Tibial artery (tissue), 4 donors: Measurements from ENCODE around the gene TAF7.

Source experiments
- DNase-seq, 2 donors: peaks; one replicate each; pipeline ENCODE4 v3.0.0-alpha.2; 2019
- H3K27ac ChIP-seq, 2 donors: fragments of 200-600 bp; sonication (generic) in 1 of 2; 1 replicate in 1 of 2; 2 replicates in 1 of 2; pipeline ENCODE4 v1.5.1; 2018 to 2019; ENCODE audit warnings: mild to moderate bottlenecking in 1 of 2
- H3K27me3 ChIP-seq, 2 donors: fragments of 200-600 bp; sonication (generic) in 1 of 2; one replicate each; pipeline versions ENCODE4 v1.5.1 to v1.6.0; 2016 to 2019
- H3K36me3 ChIP-seq, 3 donors: fragments of 200-600 bp; sonication (generic) in 2 of 3; one replicate each; pipeline ENCODE4 v1.5.1; 2016 to 2019; ENCODE audit warnings: mild to moderate bottlenecking in 2 of 3
- H3K4me1 ChIP-seq, 4 donors: fragments of 200-600 bp; sonication (generic) in 2 of 4; 1 replicate in 3 of 4; 2 replicates in 1 of 4; pipeline ENCODE4 v1.5.1; 2016 to 2019
- H3K4me3 ChIP-seq, 2 donors: fragments of 200-600 bp; sonication (generic) in 1 of 2; 1 replicate in 1 of 2; 2 replicates in 1 of 2; pipeline ENCODE4 v1.5.1; 2018 to 2019; ENCODE audit warnings: mild to moderate bottlenecking in 2 of 2
- H3K9me3 ChIP-seq, 3 donors: fragments of 200-600 bp; sonication (generic) in 1 of 3; one replicate each; pipeline ENCODE4 v1.5.1; 2016 to 2019
- CTCF ChIP-seq, 2 experiments: fragments of 200-600 bp in 1 of 2; fragments of 450-650 bp in 1 of 2; IDR thresholded peaks; one replicate each; pipeline ENCODE4 v1.5.1; 2017 to 2019; ENCODE audit warnings: antibody characterized with exemption in 2 of 2, mild to moderate bottlenecking in 1 of 2, moderate library complexity in 1 of 2
- intact Hi-C: fragments of 100-400 bp; cut with DNase I; formaldehyde crosslinking; loops from one replicate; pipeline ENCODE4 v1.15.0; 2023; ENCODE audit warnings: low total_unique reads

The TAF7 gene

GRCh38 chr5:141313711-141314110 is 6.9 kb downstream of the TAF7 start:
- Histone ChIP-seq H3K4me3 (no peak overlapping the region), H3K9me3 (peaks cover 22 to 100% (median 73%) of the 10 kb centered on the region in 3 donors), H3K27me3 (no peaks in the 10 kb centered on the region), H3K36me3 (peaks cover 45 to 79% (median 74%) of the 10 kb centered on the region in 3 donors), H3K4me1 (no peaks in the 10 kb centered on the region), H3K27ac (no peak overlapping the region)
- intact Hi-C loops, result no loop called here
- DNase-seq, result no peak
- TF ChIP-seq CTCF (IDR thresholded peaks at IDR 0.05), result no peak

DNA sequence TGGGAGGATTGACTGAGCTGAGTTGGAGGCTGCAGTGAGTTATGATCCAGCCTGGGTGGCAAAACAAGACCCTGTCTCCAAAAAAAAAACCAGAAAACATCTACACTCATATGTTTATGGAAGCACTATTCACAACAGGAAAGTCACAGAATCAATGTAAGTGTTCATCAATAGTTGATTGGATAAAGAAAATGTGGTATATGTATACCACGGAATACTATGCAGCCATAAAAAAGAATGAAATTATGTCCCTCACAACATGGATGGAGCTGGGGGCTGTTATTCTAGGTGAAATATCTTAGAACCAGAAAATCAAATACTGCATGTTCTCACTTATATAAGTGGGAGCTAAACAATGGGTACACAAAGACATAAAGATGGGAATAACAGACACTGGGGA is 14.0 kb downstream of the TAF7 start:
- H3K4me3 ChIP-seq, result no peak overlapping the region
- peaks cover 6 to 50% (median 29%) of the 10 kb centered on the region in 3 donors for H3K36me3 ChIP-seq
- peaks cover 10 to 100% (median 89%) of the 10 kb centered on the region in 3 donors for H3K9me3 ChIP-seq

GRCh38 chr5:141303756-141304155 is 16.8 kb downstream of the TAF7 start, which contains the start of gene SLC25A2:
Gene SLC25A2 (minus strand): TSS chr5:141304049. CDS start chr5:141303865, 184 bp downstream.
- H3K27ac ChIP-seq, result no peak within 1 kb of the TSS
- intact Hi-C loops, result no loop called here

More for the DNA sequence above, 14.0 kb downstream of the TAF7 start:
- intact Hi-C loops, result no loop called here
- DNase-seq, result no peak
- Histone ChIP-seq H3K4me1 (no peaks in the 10 kb centered on the region), H3K27me3 (no peaks in the 10 kb centered on the region), H3K27ac (no peak overlapping the region)
- TF ChIP-seq CTCF (IDR thresholded peaks at IDR 0.05), result no peak

DNA sequence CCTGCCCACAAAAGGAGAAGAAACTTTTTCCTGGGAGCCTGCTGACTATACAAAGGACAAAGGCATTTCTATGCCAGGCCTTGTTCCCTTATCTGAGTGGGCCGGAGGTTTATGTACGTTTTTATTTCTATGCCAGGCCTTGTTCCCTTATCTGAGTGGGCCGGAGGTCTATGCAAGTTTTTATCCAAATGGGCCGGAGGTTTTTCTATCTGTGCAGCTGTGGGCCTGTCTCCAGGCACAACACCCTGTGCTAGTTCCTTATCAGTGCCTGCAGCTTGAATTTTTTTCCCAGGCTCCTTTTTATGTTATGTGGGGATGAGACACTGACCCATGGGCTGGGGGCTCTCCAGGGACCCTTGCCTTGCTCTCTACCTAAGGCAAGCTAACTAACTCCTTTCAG is 22.2 kb downstream of the TAF7 start:
- no peak for DNase-seq
- no peak for TF ChIP-seq CTCF (IDR thresholded peaks at IDR 0.05)
- intact Hi-C loops, result no loop called here
- Histone ChIP-seq H3K4me1 (no peaks in the 10 kb centered on the region), H3K27ac (no peak overlapping the region), H3K27me3 (no peaks in the 10 kb centered on the region), H3K4me3 (no peak overlapping the region), H3K36me3 (peaks cover 12 to 72% (median 60%) of the 10 kb centered on the region in 3 donors), H3K9me3 (peaks cover 3 to 100% (median 91%) of the 10 kb centered on the region in 3 donors)

More at GRCh38 chr5:141303756-141304155, 16.8 kb downstream of the TAF7 start, which contains the start of gene SLC25A2:
- H3K4me3 ChIP-seq, result no peak within 1 kb of the TSS
- DNase-seq, result no peak
- H3K4me1 ChIP-seq, result no peaks in the 10 kb centered on the region
- no peaks in the 10 kb centered on the region for H3K27me3 ChIP-seq
- no peak for TF ChIP-seq CTCF (IDR thresholded peaks at IDR 0.05)
- H3K9me3 ChIP-seq, result peaks cover 5 to 100% (median 94%) of the 10 kb centered on the region in 3 donors
- H3K36me3 ChIP-seq, result peaks cover 6 to 53% (median 37%) of the 10 kb centered on the region in 3 donors

GRCh38 chr5:141272906-141273305 is 47.7 kb downstream of the TAF7 start:
- intact Hi-C loops, result no loop called here
- Histone ChIP-seq H3K36me3 (peaks cover 2 to 65% (median 58%) of the 10 kb centered on the region in 3 donors), H3K27me3 (no peaks in the 10 kb centered on the region), H3K4me1 (no peaks in the 10 kb centered on the region), H3K4me3 (no peak overlapping the region), H3K27ac (no peak overlapping the region), H3K9me3 (peaks cover 25 to 97% (median 93%) of the 10 kb centered on the region in 3 donors)
- DNase-seq, result no peak
- no peak for TF ChIP-seq CTCF (IDR thresholded peaks at IDR 0.05)
